ENCODE data around the gene PPIL1.

Gene PPIL1

DNA sequence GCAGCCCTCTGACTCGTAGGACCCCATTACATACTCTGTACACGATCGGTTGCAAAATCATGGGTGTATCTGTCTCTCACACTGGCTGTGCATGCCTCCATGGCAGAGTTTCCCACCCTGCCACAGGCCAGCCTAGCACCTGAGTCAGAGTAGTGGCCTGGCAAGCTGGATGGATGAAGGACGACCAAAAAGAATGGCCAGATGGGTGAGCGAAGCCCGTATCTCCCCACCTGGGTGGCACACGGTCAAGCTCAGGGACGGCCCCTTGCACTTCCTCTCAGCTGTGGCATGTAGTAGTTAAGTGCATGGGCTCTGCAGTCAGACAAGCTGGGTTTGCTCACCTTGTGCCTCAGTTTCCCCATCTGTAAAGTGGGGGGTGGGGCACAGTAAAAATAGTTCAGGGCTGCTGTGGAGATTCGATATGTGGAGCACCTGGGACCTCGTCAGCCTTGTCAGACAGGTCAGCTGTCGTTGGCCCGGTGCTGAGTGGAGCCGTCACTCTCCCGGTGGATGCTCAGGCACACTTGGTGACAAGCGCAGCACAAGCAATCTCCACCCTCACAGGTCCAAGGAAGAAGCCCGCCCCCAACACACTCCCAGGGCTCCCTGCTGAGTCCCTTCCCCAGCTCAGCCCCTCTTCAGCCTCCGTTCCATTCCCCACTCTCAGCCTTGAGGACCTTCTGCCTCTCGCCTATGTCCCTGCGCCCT lies 47.9 kb downstream of the PPIL1 start:
- TF ChIP-seq, protein P1, sequence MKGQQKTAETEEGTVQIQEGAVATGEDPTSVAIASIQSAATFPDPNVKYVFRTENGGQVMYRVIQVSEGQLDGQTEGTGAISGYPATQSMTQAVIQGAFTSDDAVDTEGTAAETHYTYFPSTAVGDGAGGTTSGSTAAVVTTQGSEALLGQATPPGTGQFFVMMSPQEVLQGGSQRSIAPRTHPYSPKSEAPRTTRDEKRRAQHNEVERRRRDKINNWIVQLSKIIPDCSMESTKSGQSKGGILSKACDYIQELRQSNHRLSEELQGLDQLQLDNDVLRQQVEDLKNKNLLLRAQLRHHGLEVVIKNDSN (IDR thresholded peaks at IDR 0.05), result no peak
- TF ChIP-seq, protein P2, sequence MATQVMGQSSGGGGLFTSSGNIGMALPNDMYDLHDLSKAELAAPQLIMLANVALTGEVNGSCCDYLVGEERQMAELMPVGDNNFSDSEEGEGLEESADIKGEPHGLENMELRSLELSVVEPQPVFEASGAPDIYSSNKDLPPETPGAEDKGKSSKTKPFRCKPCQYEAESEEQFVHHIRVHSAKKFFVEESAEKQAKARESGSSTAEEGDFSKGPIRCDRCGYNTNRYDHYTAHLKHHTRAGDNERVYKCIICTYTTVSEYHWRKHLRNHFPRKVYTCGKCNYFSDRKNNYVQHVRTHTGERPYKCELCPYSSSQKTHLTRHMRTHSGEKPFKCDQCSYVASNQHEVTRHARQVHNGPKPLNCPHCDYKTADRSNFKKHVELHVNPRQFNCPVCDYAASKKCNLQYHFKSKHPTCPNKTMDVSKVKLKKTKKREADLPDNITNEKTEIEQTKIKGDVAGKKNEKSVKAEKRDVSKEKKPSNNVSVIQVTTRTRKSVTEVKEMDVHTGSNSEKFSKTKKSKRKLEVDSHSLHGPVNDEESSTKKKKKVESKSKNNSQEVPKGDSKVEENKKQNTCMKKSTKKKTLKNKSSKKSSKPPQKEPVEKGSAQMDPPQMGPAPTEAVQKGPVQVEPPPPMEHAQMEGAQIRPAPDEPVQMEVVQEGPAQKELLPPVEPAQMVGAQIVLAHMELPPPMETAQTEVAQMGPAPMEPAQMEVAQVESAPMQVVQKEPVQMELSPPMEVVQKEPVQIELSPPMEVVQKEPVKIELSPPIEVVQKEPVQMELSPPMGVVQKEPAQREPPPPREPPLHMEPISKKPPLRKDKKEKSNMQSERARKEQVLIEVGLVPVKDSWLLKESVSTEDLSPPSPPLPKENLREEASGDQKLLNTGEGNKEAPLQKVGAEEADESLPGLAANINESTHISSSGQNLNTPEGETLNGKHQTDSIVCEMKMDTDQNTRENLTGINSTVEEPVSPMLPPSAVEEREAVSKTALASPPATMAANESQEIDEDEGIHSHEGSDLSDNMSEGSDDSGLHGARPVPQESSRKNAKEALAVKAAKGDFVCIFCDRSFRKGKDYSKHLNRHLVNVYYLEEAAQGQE (IDR thresholded peaks at IDR 0.05; ENCODE audit: low read depth), result no peak
- TF ChIP-seq EP300 (IDR thresholded peaks at IDR 0.05; ENCODE audit: borderline replicate concordance) (no peak), TEAD4 (IDR thresholded peaks at IDR 0.05) (no peak), NFIC (IDR thresholded peaks at IDR 0.05) (no peak), MAX (IDR thresholded peaks at IDR 0.05) (no peak), EGR1 (IDR thresholded peaks at IDR 0.05) (no peak), TAF1 (IDR thresholded peaks at IDR 0.05; ENCODE audit: low read depth) (no peak), ZBTB7A (IDR thresholded peaks at IDR 0.05; ENCODE audit: low read depth) (no peak), CEBPB (IDR thresholded peaks at IDR 0.05) (no peak), TCF12 (IDR thresholded peaks at IDR 0.05; ENCODE audit: low read depth) (no peak), RAD21 (IDR thresholded peaks at IDR 0.05; ENCODE audit: low read depth) (no peak), YY1 (IDR thresholded peaks at IDR 0.05; ENCODE audit: low read depth) (no peak), CREB1 (IDR thresholded peaks at IDR 0.05; ENCODE audit: low read depth) (no peak), FOXM1 (IDR thresholded peaks at IDR 0.05; ENCODE audit: borderline replicate concordance, low read depth) (no peak)

DNA sequence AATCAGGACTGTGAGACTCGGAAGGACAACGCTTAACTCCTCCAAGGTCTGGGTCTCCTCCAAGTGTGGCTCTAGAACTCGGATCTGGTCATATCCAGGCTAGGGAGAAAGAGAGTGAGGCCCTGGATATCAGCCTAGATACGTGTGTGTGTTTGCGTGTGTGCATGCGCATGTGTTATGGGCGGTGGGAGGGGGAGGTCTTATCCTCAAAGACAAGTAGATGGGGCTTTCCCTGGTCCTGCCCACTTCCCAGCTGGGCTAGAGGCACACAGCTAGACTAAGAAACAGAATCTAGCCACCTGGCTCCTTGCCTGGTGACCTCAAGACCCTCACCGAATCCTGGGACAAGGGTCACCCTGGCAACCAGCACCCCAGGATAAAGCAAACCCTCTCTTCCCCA lies 48.6 kb downstream of the PPIL1 start:
- no peak for TF ChIP-seq EP300 (IDR thresholded peaks at IDR 0.05; ENCODE audit: borderline replicate concordance)
- TF ChIP-seq, protein P1 (IDR thresholded peaks at IDR 0.05), result no peak
- TF ChIP-seq NFIC (IDR thresholded peaks at IDR 0.05), result no peak
- TF ChIP-seq RAD21 (IDR thresholded peaks at IDR 0.05; ENCODE audit: low read depth), result no peak
- TF ChIP-seq, protein P2 (IDR thresholded peaks at IDR 0.05; ENCODE audit: low read depth), result no peak
- no peak for TF ChIP-seq EGR1 (IDR thresholded peaks at IDR 0.05)
- no peak for TF ChIP-seq CEBPB (IDR thresholded peaks at IDR 0.05)
- TF ChIP-seq TAF1 (IDR thresholded peaks at IDR 0.05; ENCODE audit: low read depth), result no peak
- TF ChIP-seq FOXM1 (IDR thresholded peaks at IDR 0.05; ENCODE audit: borderline replicate concordance, low read depth), result no peak
- no peak for TF ChIP-seq YY1 (IDR thresholded peaks at IDR 0.05; ENCODE audit: low read depth)
- no peak for TF ChIP-seq MAX (IDR thresholded peaks at IDR 0.05)
- no peak for TF ChIP-seq TCF12 (IDR thresholded peaks at IDR 0.05; ENCODE audit: low read depth)
- TF ChIP-seq TEAD4 (IDR thresholded peaks at IDR 0.05), result no peak
- TF ChIP-seq CREB1 (IDR thresholded peaks at IDR 0.05; ENCODE audit: low read depth), result no peak
- no peak for TF ChIP-seq ZBTB7A (IDR thresholded peaks at IDR 0.05; ENCODE audit: low read depth)

DNA sequence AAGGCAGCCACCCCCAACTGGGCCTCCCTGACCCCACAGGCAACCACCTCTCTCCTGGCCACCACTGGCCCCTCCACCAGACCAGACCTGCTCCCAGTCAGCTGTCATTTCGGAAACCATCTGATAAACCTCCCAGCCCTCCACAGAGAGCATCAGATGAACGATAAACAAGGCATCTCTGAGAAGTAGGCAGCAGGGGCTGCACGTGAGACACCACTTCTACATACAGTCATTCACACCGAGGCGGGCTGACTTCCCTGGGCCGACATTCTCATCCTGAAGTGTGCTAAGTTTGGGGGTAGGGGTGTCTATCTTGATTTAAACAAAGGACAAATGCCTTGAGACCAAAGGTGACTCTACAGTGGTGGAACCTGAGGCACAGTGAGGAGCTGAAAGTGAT lies 49.2 kb downstream of the PPIL1 start:
- no peak for TF ChIP-seq EP300 (IDR thresholded peaks at IDR 0.05; ENCODE audit: borderline replicate concordance)
- no peak for TF ChIP-seq TCF12 (IDR thresholded peaks at IDR 0.05; ENCODE audit: low read depth)
- TF ChIP-seq TEAD4 (IDR thresholded peaks at IDR 0.05), result no peak
- TF ChIP-seq TAF1 (IDR thresholded peaks at IDR 0.05; ENCODE audit: low read depth), result no peak
- no peak for TF ChIP-seq MAX (IDR thresholded peaks at IDR 0.05)
- TF ChIP-seq ZBTB7A (IDR thresholded peaks at IDR 0.05; ENCODE audit: low read depth), result no peak
- no peak for TF ChIP-seq CEBPB (IDR thresholded peaks at IDR 0.05)
- no peak for TF ChIP-seq YY1 (IDR thresholded peaks at IDR 0.05; ENCODE audit: low read depth)
- no peak for TF ChIP-seq NFIC (IDR thresholded peaks at IDR 0.05)
- TF ChIP-seq CREB1 (IDR thresholded peaks at IDR 0.05; ENCODE audit: low read depth), result no peak
- no peak for TF ChIP-seq RAD21 (IDR thresholded peaks at IDR 0.05; ENCODE audit: low read depth)
- TF ChIP-seq, protein P1 (IDR thresholded peaks at IDR 0.05), result no peak
- TF ChIP-seq EGR1 (IDR thresholded peaks at IDR 0.05), result no peak
- TF ChIP-seq, protein P2 (IDR thresholded peaks at IDR 0.05; ENCODE audit: low read depth), result no peak
- no peak for TF ChIP-seq FOXM1 (IDR thresholded peaks at IDR 0.05; ENCODE audit: borderline replicate concordance, low read depth)
